Panc1 (cell line): Measurements from ENCODE around the gene PPP1R12A. TPM values are rescaled to one million over a fixed set of nuclear protein-coding genes. Genes with fewer than 3 reads are reported as not detected.

Source experiments
- ATAC-seq: fragments of 200-7000 bp; cut with Tn5 transposase; 2 replicates; pipeline ENCODE4 v1.9.1; 2020; ENCODE audit warnings: mild to moderate bottlenecking, moderate library complexity
- BruUV-seq: library from RNA; stranded (reverse); fragments of 400-500 nt; replicated peaks from 2 replicates; lab custom pipeline; 2021; lab: Mats Ljungman, UMichigan
- CTCF ChIA-PET: fragments of 300-600 bp; sonication (Branson Sonifier 250); formaldehyde crosslinking; loops from one replicate; lab custom pipeline; 2022; ENCODE audit warnings: antibody characterized with exemption; lab: Charles Lee
- POLR2A ChIA-PET: fragments of 300-600 bp; sonication (Branson Sonifier 250); formaldehyde crosslinking; loops from one replicate; lab custom pipeline; 2022; ENCODE audit warnings: antibody characterized with exemption; lab: Charles Lee
- DNase-seq: peaks from one replicate; pipeline ENCODE4 v3.0.0-alpha.2; 2010; ENCODE audit warnings: low read depth, low spot score
- H3K27ac ChIP-seq: 2 replicates; pipeline ENCODE4 v1.5.1; 2011; ENCODE audit warnings: mild to moderate bottlenecking, low read length, inconsistent platforms
- H3K27me3 ChIP-seq: fragments of 200-500 bp; sonication (Bioruptor generic); 2 replicates; pipeline ENCODE4 v1.6.0; 2014; ENCODE audit warnings: low read length, inconsistent platforms; ENCODE audit not compliant: control insufficient read depth, insufficient read depth
- H3K36me3 ChIP-seq: fragments of 200-500 bp; sonication (Bioruptor generic); 2 replicates; pipeline ENCODE4 v1.5.1; 2014; ENCODE audit warnings: inconsistent platforms, mild to moderate bottlenecking, low read length, moderate library complexity; ENCODE audit not compliant: control insufficient read depth, insufficient read depth
- H3K4me1 ChIP-seq: 2 replicates; pipeline ENCODE4 v1.5.1; 2011; ENCODE audit warnings: inconsistent platforms, mild to moderate bottlenecking, low read length, moderate library complexity; ENCODE audit not compliant: control insufficient read depth, insufficient read depth
- H3K4me3 ChIP-seq, 2 experiments: 2 replicates each; pipeline ENCODE4 v1.5.1; 2011 to 2012; ENCODE audit warnings: low read depth in 2 of 2, low read length in 2 of 2, mild to moderate bottlenecking in 2 of 2, inconsistent platforms in 1 of 2, moderate library complexity in 1 of 2
- H3K9me3 ChIP-seq: fragments of 200-500 bp; sonication (Bioruptor generic); 2 replicates; pipeline ENCODE4 v1.5.1; 2014; ENCODE audit warnings: low read depth, mild to moderate bottlenecking, inconsistent platforms, low read length, moderate library complexity; ENCODE audit not compliant: control insufficient read depth, insufficient read depth
- CTCF ChIP-seq: fragments of 450-650 bp; IDR thresholded peaks from 2 replicates; pipeline ENCODE4 v1.5.1; 2017; ENCODE audit warnings: mild to moderate bottlenecking
- POLR2AphosphoS5 ChIP-seq: IDR thresholded peaks from 2 replicates; pipeline ENCODE4 v1.6.1; 2012; ENCODE audit warnings: mild to moderate bottlenecking, low read depth, low read length, moderate library complexity
- REST ChIP-seq, 2 experiments: IDR thresholded peaks; 2 replicates each; pipeline ENCODE4 v1.6.1; 2011 to 2012; ENCODE audit warnings: low read depth in 2 of 2, control low read depth in 1 of 2, low read length in 1 of 2, mild to moderate bottlenecking in 1 of 2, moderate library complexity in 1 of 2; ENCODE audit not compliant: insufficient read depth in 1 of 2
- SIN3A ChIP-seq: IDR thresholded peaks from 2 replicates; pipeline ENCODE4 v1.6.1; 2012; ENCODE audit warnings: low read depth, mild to moderate bottlenecking, low read length, moderate library complexity, borderline replicate concordance; ENCODE audit not compliant: insufficient read depth
- TCF7L2 ChIP-seq: IDR thresholded peaks from 2 replicates; pipeline ENCODE4 v1.6.1; 2011; ENCODE audit warnings: mild to moderate bottlenecking, low read depth, low read length, inconsistent platforms
- in situ Hi-C: cut with HindIII; loops from 2 replicates; pipeline ENCODE4 v1.10.0; 2016; ENCODE audit warnings: low sequenced_read_pairs, low pct_unique_long_range_greater_than_20kb
- intact Hi-C: fragments of 100-400 bp; cut with micrococcal nuclease; formaldehyde crosslinking; loops from one replicate; pipeline ENCODE4 v1.10.0; 2022; ENCODE audit not compliant: unreplicated experiment
- total RNA-seq: library from RNA; stranded (reverse); gene quantifications from one replicate; pipeline ENCODE4 v1.2.1, GENCODE V29; 2021; ENCODE audit not compliant: unreplicated experiment

Gene PPP1R12A
- total RNA-seq, 1 experiment from 2014 or later, result 61.6 TPM

- no peak overlapping the region for H3K27ac ChIP-seq
- peaks cover 7% of the 10 kb centered on the region for H3K4me1 ChIP-seq
- H3K36me3 ChIP-seq, result peaks cover 6% of the 10 kb centered on the region
- no TSS peak for BruUV-seq
- CTCF ChIA-PET, result no interaction called here
- intact Hi-C loops (no loop called here), in situ Hi-C loops (no loop called here)
- TF ChIP-seq TCF7L2 (no peak), SIN3A (no peak), REST (IDR thresholded peaks at IDR 0.05; ENCODE audit: insufficient read depth in 1 of 2, low read depth in 2 of 2, low read length in 1 of 2) (no peak), CTCF (no peak), POLR2AphosphoS5 (no peak)
- no peaks in the 10 kb centered on the region for H3K9me3 ChIP-seq
- ATAC-seq (no peak), DNase-seq (no peak)
- POLR2A ChIA-PET, result no interaction called here
- H3K27me3 ChIP-seq, result no peaks in the 10 kb centered on the region
- no peak overlapping the region for H3K4me3 ChIP-seq
Observed at GRCh38 chr12:79939728-79940310, 4.9 kb upstream of the PPP1R12A start.

GRCh38 chr12:79938843-79939242, 3.9 kb upstream of the PPP1R12A start:
- TF ChIP-seq REST (IDR thresholded peaks at IDR 0.05; ENCODE audit: insufficient read depth in 1 of 2, low read depth in 2 of 2, low read length in 1 of 2), result no peak
- TF ChIP-seq TCF7L2, result no peak
- no peak for TF ChIP-seq CTCF
- no peak for TF ChIP-seq POLR2AphosphoS5
- no peak for TF ChIP-seq SIN3A
- no peak overlapping the region for H3K4me3 ChIP-seq
- no peak for ATAC-seq
- in situ Hi-C loops (no loop called here), intact Hi-C loops (no loop called here)
- no peak for DNase-seq
- no peaks in the 10 kb centered on the region for H3K27me3 ChIP-seq
- peaks cover 11% of the 10 kb centered on the region for H3K36me3 ChIP-seq
- no peak overlapping the region for H3K27ac ChIP-seq
- POLR2A ChIA-PET, result no interaction called here
- H3K4me1 ChIP-seq, result peaks cover 7% of the 10 kb centered on the region
- no peaks in the 10 kb centered on the region for H3K9me3 ChIP-seq
- no TSS peak for BruUV-seq
- CTCF ChIA-PET, result no interaction called here
